Measurements from ENCODE around the gene IQSEC3.

GRCh38 chr12:143964-144649 is 77.5 kb downstream of the IQSEC3 start:
- TF ChIP-seq CTCF (conservative IDR thresholded peaks at IDR 0.05) = no peak
- no peak for TF ChIP-seq ZFX (IDR thresholded peaks at IDR 0.05)
